RKO (cell line): Measurements from ENCODE around the gene KRTAP5-1.

ENCODE experiments used
- DNase-seq: peaks from one replicate; pipeline ENCODE4 v3.0.0-alpha.2; 2016; ENCODE audit warnings: low spot score

Gene KRTAP5-1

GRCh38 chr11:1542267-1542666 is 42.8 kb downstream of the KRTAP5-1 start:
- no peak for DNase-seq

- DNase-seq = no peak
Measured at GRCh38 chr11:1541474-1542204, 43.4 kb downstream of the KRTAP5-1 start.

- no peak for DNase-seq
Measured at GRCh38 chr11:1540074-1540473, 45.0 kb downstream of the KRTAP5-1 start.

- no peak for DNase-seq
Measured at GRCh38 chr11:1538153-1538552, 46.9 kb downstream of the KRTAP5-1 start.

- no peak for DNase-seq
Measured at GRCh38 chr11:1536065-1536843, 48.8 kb downstream of the KRTAP5-1 start.

- DNase-seq = no peak
Measured at GRCh38 chr11:1534682-1535081, 50.4 kb downstream of the KRTAP5-1 start.
